GM12878 (cell line): ENCODE measurements around the gene CCR5AS.

Experiments
- ATAC-seq: fragments of 200-7000 bp; cut with Tn5 transposase; 3 replicates; pipeline ENCODE4 v1.9.1; 2020; ENCODE audit warnings: mild to moderate bottlenecking, moderate library complexity
- BruUV-seq: library from RNA; stranded (reverse); fragments of 400-500 nt; replicated peaks from 2 replicates; lab custom pipeline; 2021; lab: Mats Ljungman, UMichigan
- CTCF ChIA-PET: fragments of 300-600 bp; sonication (Branson Sonifier 250); formaldehyde crosslinking; extraction: SDS; loops from one replicate; lab custom pipeline; 2021; ENCODE audit warnings: inconsistent platforms; lab: Yijun Ruan, JAX
- POLR2A ChIA-PET: fragments of 350-600 bp; formaldehyde crosslinking; extraction: SDS; loops from one replicate; lab custom pipeline; 2021; ENCODE audit warnings: inconsistent platforms; lab: Charles Lee
- RAD21 ChIA-PET: fragments of 300-600 bp; sonication (Branson Sonifier 250); formaldehyde crosslinking; loops from one replicate; lab custom pipeline; 2023; ENCODE audit warnings: antibody characterized with exemption; ENCODE audit not compliant: unreplicated experiment; lab: Charles Lee
- SMC1A ChIA-PET: fragments of 300-600 bp; sonication (Branson Sonifier 250); formaldehyde crosslinking; loops from one replicate; lab custom pipeline; 2023; ENCODE audit not compliant: unreplicated experiment, uncharacterized antibody; lab: Charles Lee
- DNase-seq: peaks from one replicate; pipeline ENCODE4 v3.0.0-alpha.2; 2011; ENCODE audit warnings: low read depth, low spot score
- FAIRE-seq: peaks from 3 replicates; lab custom pipeline; 2011; peaks lifted over from hg19 to GRCh38; lab: Jason Lieb, UNC
- H2AFZ ChIP-seq: 2 replicates; pipeline ENCODE4 v1.6.0; 2011; ENCODE audit warnings: low read depth, low read length, control low read depth; ENCODE audit not compliant: control insufficient read depth
- H3K27ac ChIP-seq: 2 replicates; pipeline ENCODE4 v1.5.1; 2011; ENCODE audit warnings: control low read depth; ENCODE audit not compliant: control insufficient read depth, insufficient read depth
- H3K27me3 ChIP-seq, 2 experiments: replicated peaks in 1 of 2; 2 replicates each; pipeline versions ENCODE4 v1.6.0 to v1.6.1; 2011; ENCODE audit warnings: low read length in 1 of 2; ENCODE audit not compliant: control insufficient read depth in 2 of 2, insufficient read depth in 2 of 2
- H3K36me3 ChIP-seq, 2 experiments: 2 replicates each; pipeline ENCODE4 v1.5.1; 2011; ENCODE audit warnings: low read length in 1 of 2; ENCODE audit not compliant: control insufficient read depth in 2 of 2, insufficient read depth in 2 of 2
- H3K4me1 ChIP-seq: 2 replicates; pipeline ENCODE4 v1.6.1; 2011; ENCODE audit warnings: mild to moderate bottlenecking, low read length, moderate library complexity, mixed read lengths; ENCODE audit not compliant: control insufficient read depth, insufficient read depth
- H3K4me2 ChIP-seq: 2 replicates; pipeline ENCODE4 v1.6.0; 2011; ENCODE audit warnings: control low read depth; ENCODE audit not compliant: control insufficient read depth, insufficient read depth
- H3K4me3 ChIP-seq: fragments of 200-600 bp; sonication (generic); 2 replicates; pipeline ENCODE4 v1.5.1; 2016
- H3K79me2 ChIP-seq: 2 replicates; pipeline ENCODE4 v1.6.0; 2011; ENCODE audit warnings: low read length; ENCODE audit not compliant: control insufficient read depth, insufficient read depth
- H3K9ac ChIP-seq: 2 replicates; pipeline ENCODE4 v1.8.0; 2011; ENCODE audit warnings: low read length, control low read depth, mixed read lengths; ENCODE audit not compliant: control insufficient read depth, insufficient read depth
- H3K9me3 ChIP-seq: replicated peaks from 3 replicates; pipeline ENCODE4 v1.5.1; 2011; ENCODE audit warnings: mild to moderate bottlenecking, low read length; ENCODE audit not compliant: control insufficient read depth, insufficient read depth
- H4K20me1 ChIP-seq: 2 replicates; pipeline ENCODE4 v1.6.0; 2011; ENCODE audit not compliant: control insufficient read depth, insufficient read depth
- CEBPZ ChIP-seq: fragments of 150-350 bp; IDR thresholded peaks from 2 replicates; pipeline ENCODE4 v1.6.1; 2016; ENCODE audit warnings: low read depth, low read length
- EGR1 ChIP-seq, 2 experiments: IDR thresholded peaks; 1 replicate in 1 of 2; 2 replicates in 1 of 2; pipeline ENCODE4 v1.6.1; 2011 to 2012; ENCODE audit warnings: low read depth in 2 of 2, low read length in 2 of 2, borderline replicate concordance in 1 of 2, mild to moderate bottlenecking in 1 of 2, moderate library complexity in 1 of 2
- GATAD2B ChIP-seq: fragments of 450-650 bp; conservative IDR thresholded peaks from 2 replicates; pipeline ENCODE4 v1.6.1; 2017; ENCODE audit warnings: low read depth, mild to moderate bottlenecking, moderate library complexity
- IKZF2 ChIP-seq, 2 experiments: fragments of 450-650 bp; IDR thresholded peaks; 2 replicates each; pipeline ENCODE4 v1.6.1; 2017; ENCODE audit warnings: mild to moderate bottlenecking in 2 of 2, moderate library complexity in 2 of 2
- LARP7 ChIP-seq: fragments of 450-650 bp; IDR thresholded peaks from 2 replicates; pipeline ENCODE4 v1.6.1; 2017; ENCODE audit warnings: mild to moderate bottlenecking
- MEF2B ChIP-seq: fragments of 450-650 bp; IDR thresholded peaks from 2 replicates; pipeline ENCODE4 v1.6.1; 2018; ENCODE audit warnings: mild to moderate bottlenecking, moderate library complexity; ENCODE audit not compliant: partially characterized antibody, poor library complexity, severe bottlenecking
- MYC ChIP-seq: IDR thresholded peaks from 2 replicates; pipeline ENCODE4 v1.6.1; 2011; ENCODE audit warnings: mild to moderate bottlenecking, low read length, moderate library complexity, inconsistent platforms; ENCODE audit not compliant: insufficient read depth, insufficient replicate concordance, insufficient read length, severe bottlenecking
- NFIC ChIP-seq: IDR thresholded peaks from 2 replicates; pipeline ENCODE4 v1.6.1; 2012; ENCODE audit warnings: low read depth, mild to moderate bottlenecking, inconsistent platforms, low read length, moderate library complexity
- NFXL1 ChIP-seq: fragments of 450-650 bp; IDR thresholded peaks from 2 replicates; pipeline ENCODE4 v1.6.1; 2017; ENCODE audit warnings: antibody characterized with exemption, mild to moderate bottlenecking, borderline replicate concordance
- NFYA ChIP-seq: IDR thresholded peaks from 2 replicates; pipeline ENCODE4 v1.6.1; 2011; ENCODE audit warnings: low read depth, mild to moderate bottlenecking, low read length, improper control_type of control experiment, borderline replicate concordance
- PAX8 ChIP-seq: fragments of 450-650 bp; IDR thresholded peaks from 2 replicates; pipeline ENCODE4 v1.6.1; 2017; ENCODE audit warnings: mild to moderate bottlenecking, moderate library complexity
- RAD21 ChIP-seq: IDR thresholded peaks from 2 replicates; pipeline ENCODE4 v1.6.1; 2011; ENCODE audit warnings: mild to moderate bottlenecking, low read depth, low read length, moderate library complexity; ENCODE audit not compliant: insufficient read depth
- RFX5 ChIP-seq: IDR thresholded peaks from 2 replicates; pipeline ENCODE4 v1.6.1; 2011; ENCODE audit warnings: low read depth, low read length, improper control_type of control experiment
- SP1 ChIP-seq: IDR thresholded peaks from one replicate; pipeline ENCODE4 v1.6.1; 2011; ENCODE audit warnings: low read depth, low read length
- SUPT20H ChIP-seq: IDR thresholded peaks from 2 replicates; pipeline ENCODE4 v1.6.1; 2011; ENCODE audit warnings: low read depth, mild to moderate bottlenecking, low read length, moderate library complexity, borderline replicate concordance; ENCODE audit not compliant: control insufficient read depth
- YY1 ChIP-seq: IDR thresholded peaks from 2 replicates; pipeline ENCODE4 v1.6.1; 2011; ENCODE audit warnings: low read depth, mild to moderate bottlenecking, low read length
- ZBTB40 ChIP-seq: fragments of 450-650 bp; IDR thresholded peaks from 2 replicates; pipeline ENCODE4 v1.6.1; 2016; ENCODE audit warnings: mild to moderate bottlenecking, moderate library complexity, borderline replicate concordance
- WGBS: methylation state at CpG from one replicate; pipeline ENCODE4 v1.1.6; 2016; ENCODE audit warnings: low lambda C conversion rate; ENCODE audit not compliant: insufficient replicate concordance, insufficient coverage; ENCODE audit errors: missing lambda C conversion rate; 5-methylcytosine and 5-hydroxymethylcytosine counted together
- in situ Hi-C: fragments of 300-500 bp; cut with MboI; formaldehyde crosslinking; loops from 9 replicates; pipeline ENCODE4 v1.14.3; 2018; ENCODE audit warnings: mixed read lengths
- intact Hi-C: fragments of 100-400 bp; cut with micrococcal nuclease; formaldehyde crosslinking; loops from one replicate; pipeline ENCODE4 v1.14.2; 2022; ENCODE audit not compliant: unreplicated experiment

The CCR5AS gene

GRCh38 chr3:46406443-46406787, 451 bp downstream of the CCR5AS start:
- no peaks in the 10 kb centered on the region for H3K79me2 ChIP-seq
- H3K4me1 ChIP-seq: peaks cover 11% of the 10 kb centered on the region
- H2AFZ ChIP-seq: no peak overlapping the region
- no peaks in the 10 kb centered on the region for H3K36me3 ChIP-seq
- ChIA-PET CTCF (interaction anchor here (1.1 to 2.2 kb wide), 2 partner anchors 28 to 29 kb away, joined by 3 to 8 read pairs; no protein-coding TSS in a partner anchor), RAD21 (no interaction called here), POLR2A (no interaction called here), SMC1A (interaction anchor here (1.3 kb wide), 1 partner anchor 29 kb away, joined by 3 read pairs; no protein-coding TSS in a partner anchor)
- FAIRE-seq: no peak
- no peak for DNase-seq
- no peak overlapping the region for H3K9ac ChIP-seq
- WGBS: 96% methylated on average over 4 of the region's 4 CpGs
- ATAC-seq: no peak
- no peak overlapping the region for H3K4me2 ChIP-seq
- intact Hi-C loops (no loop called here), in situ Hi-C loops (no loop called here)
- no peaks in the 10 kb centered on the region for H4K20me1 ChIP-seq
- H3K27me3 ChIP-seq: no peaks in the 10 kb centered on the region
- H3K27ac ChIP-seq: no peak overlapping the region
- H3K4me3 ChIP-seq: no peak overlapping the region
- TF ChIP-seq EGR1 (IDR thresholded peaks at IDR 0.05; ENCODE audit: borderline replicate concordance in 1 of 2, low read depth in 2 of 2, low read length in 2 of 2) (no peak), IKZF2 (IDR thresholded peaks at IDR 0.05) (no peak), SUPT20H (no peak), ZBTB40 (no peak), PAX8 (no peak), GATAD2B (no peak), LARP7 (no peak), MYC (no peak), NFYA (no peak), YY1 (no peak), NFIC (no peak), RAD21 (no peak), MEF2B (no peak), CEBPZ (no peak), RFX5 (no peak), NFXL1 (no peak), SP1 (no peak)
- no peaks in the 10 kb centered on the region; the same call in 2 of the 3 replicates for H3K9me3 ChIP-seq
- BruUV-seq: no TSS peak
